HPDE6-E6E7 (cell line): ENCODE data around the gene ATP5F1D.

ENCODE experiments used
- DNase-seq: peaks from one replicate; pipeline ENCODE4 v3.0.0; 2011; ENCODE audit warnings: missing footprints; ENCODE audit errors: extremely low spot score

ATP5F1D gene

DNA sequence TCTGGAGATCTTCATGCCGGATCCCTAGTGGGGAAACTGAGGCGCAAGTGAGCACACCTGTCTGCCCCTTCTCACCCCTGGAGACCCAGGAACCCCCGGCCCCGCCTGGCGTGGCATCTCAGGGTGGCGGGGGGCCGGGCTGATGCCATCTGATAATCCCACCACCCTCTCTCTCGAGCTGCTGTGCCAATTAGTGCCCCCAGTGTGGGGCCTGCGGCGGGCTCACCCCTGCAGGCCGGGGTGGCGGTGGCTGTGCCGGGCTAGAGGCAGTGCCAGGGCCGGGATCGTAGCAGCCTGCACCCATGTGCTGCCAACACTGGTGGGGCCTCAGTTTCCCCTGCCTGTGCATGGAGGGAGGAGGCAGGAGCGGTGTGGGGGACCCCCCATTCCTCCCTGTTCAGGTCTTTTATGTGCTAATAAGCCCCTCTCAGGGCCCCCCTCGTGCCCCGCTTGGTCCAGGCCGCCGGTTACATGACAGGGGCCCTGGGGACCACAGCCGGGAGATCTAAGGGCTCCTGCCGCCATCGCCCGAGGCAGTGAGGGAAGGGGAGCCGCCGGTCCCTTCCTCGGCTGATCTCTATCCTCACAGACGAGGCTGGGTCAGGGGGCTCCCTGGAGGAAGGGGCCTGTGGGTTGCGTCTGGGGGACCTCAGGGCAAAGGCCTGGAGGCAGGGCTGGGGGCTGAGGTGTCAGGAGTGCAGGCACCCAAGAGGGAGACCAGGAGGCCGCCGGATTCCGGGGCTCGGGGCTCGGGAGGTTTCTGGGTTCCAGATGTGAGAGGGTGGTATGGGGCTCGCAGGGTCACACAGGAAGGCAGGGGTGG, 52.4 kb downstream of the ATP5F1D start:
- no peak for DNase-seq
